Tongue (tissue), 2 donors: ENCODE results near the gene SCUBE2. TPM values are rescaled to one million over a fixed set of nuclear protein-coding genes. Genes with fewer than 3 reads are reported as not detected.
A peak's percentile ranks its signal among the peaks of the same experiment; 100 is the strongest.
"Not testable (repeated sequence)": the region's sequence is repeated elsewhere in the genome, so short reads cannot be mapped to it uniquely, and the experiment has no call there.

Experiments used
- DNase-seq: peaks from one replicate; pipeline ENCODE4 v3.0.0-alpha.2; 2015
- total RNA-seq: library from RNA; depleted of rRNA; stranded (reverse); fragments of >200 nt; gene quantifications from one replicate; pipeline ENCODE4 v1.2.3, GENCODE V29; 2014

Gene SCUBE2
- total RNA-seq, 1 donor from 2014 or later: 53.9 TPM

- DNase-seq: no peak
Observed at GRCh38 chr11:9104580-9104979, 13.2 kb upstream of the SCUBE2 start.

DNA sequence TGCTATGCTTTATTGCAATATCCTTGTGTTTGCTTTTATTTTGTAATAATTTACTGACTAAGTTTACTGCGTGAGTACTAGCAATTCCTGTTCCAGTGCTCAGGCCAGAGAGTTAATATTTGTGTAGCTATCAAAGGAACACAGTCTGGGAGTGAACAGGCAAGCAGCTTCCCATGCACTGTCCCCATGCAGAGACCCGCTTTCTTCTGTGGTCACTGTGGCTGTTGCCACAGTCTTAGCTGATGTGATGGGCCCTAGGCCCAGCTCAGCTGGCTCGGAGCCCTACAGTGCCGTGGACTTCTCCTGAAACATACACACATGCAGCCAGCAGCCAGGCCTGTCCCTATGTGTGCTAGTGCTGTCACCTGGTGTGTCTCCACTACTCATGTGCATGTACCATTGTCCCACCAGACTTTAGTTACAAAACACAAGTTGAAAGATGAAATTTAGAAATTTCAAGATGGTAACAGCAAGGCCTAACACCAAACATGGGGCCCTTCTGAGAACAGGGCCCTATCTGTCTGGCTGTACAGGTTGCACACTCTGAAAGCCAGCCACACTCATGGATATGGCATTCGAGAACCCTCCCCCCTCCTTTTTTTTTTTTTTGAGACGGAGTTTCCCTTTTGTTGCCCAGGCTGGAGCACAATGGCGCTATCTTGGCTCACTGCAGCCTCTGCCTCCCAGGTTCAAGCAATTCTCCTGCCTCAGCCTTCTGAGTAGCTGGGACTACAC lies 12.3 kb upstream of the SCUBE2 start:
- no peak for DNase-seq

GRCh38 chr11:9099617-9100016 lies 8.2 kb upstream of the SCUBE2 start:
- DNase-seq: no peak

GRCh38 chr11:9098455-9098854 lies 7.1 kb upstream of the SCUBE2 start:
- not testable (repeated sequence) for DNase-seq

- DNase-seq: not testable (repeated sequence)
Observed at GRCh38 chr11:9097186-9097943, 6.0 kb upstream of the SCUBE2 start.

- no peak for DNase-seq
Observed at GRCh38 chr11:9096427-9096826, 5.0 kb upstream of the SCUBE2 start.

DNA sequence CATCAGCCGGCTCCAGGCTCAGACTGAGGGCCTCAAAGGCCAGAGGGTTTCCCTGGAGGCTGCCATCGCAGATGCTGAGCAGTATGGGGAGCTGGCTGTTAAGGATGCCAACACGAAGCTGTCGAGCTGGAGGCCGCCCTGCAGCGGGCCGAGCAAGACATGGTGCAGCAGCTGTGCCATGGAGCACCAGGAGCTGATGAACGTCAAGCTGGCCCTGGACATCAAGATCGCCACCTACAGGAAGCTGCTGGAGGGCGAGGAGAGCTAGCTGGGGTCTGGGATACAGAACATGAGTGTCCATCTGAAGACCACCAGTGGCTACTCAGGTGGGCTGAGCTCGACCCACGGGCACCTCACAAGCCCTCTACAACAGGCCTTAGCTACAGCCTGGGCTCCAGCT lies 4.0 kb upstream of the SCUBE2 start:
- DNase-seq: peak; percentile 28

GRCh38 chr11:9094420-9094819 lies 3.0 kb upstream of the SCUBE2 start:
- DNase-seq: no peak

GRCh38 chr11:9092853-9093778 lies 1.7 kb upstream of the SCUBE2 start:
- no peak for DNase-seq

GRCh38 chr11:9092072-9092471 lies 673 bp upstream of the SCUBE2 start:
- DNase-seq: no peak

DNA sequence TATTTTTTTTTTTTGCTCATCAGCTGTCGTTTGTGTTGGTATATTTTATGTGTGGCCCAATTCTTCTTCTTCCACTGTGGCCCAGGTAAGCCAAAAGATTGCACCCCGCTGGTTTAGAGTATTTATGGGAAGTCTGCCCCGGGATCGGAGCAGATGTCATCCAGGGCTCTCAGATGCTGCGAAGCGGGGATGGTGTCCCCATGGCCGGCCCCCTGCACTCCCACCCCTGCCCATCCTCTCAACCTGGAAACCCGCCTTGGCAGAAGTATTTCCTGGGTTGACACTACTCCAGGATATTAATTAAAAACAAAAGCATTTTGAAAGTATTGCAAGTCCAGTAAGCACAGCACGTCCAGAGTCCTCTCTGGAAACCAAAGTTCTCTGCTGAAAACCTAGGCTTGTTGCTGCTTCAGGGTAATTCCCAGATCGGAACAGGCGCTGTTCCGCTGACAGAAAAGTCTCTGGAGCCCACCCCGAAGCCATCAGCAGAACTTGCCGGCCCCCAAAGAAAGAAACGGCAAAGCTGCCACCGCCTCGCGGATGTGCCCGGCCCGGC lies 833 bp downstream of the SCUBE2 start:
- DNase-seq: no peak

GRCh38 chr11:9089636-9090035 lies 1.8 kb downstream of the SCUBE2 start:
- DNase-seq: no peak

DNA sequence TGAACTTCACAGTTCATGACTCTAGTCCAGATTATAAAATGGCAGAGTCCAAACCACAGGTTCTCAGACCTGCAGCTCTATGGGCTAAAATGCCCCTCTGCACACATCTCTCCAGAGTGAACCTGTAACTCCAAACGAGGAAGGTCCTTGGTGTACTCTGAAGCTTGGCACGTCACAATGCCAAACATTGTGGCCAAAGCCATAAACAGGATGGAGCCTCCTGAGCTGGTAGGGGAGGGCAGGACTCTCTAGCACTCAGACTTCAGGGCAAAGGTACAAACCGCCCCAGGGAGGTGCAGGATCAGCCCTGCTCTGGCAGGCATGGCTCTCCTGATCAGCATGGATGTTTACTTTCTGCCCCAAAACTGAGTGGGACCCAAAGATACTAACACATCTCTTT lies 2.3 kb downstream of the SCUBE2 start:
- DNase-seq: no peak

- DNase-seq: no peak
Observed at GRCh38 chr11:9082575-9082974, 8.8 kb downstream of the SCUBE2 start.

DNA sequence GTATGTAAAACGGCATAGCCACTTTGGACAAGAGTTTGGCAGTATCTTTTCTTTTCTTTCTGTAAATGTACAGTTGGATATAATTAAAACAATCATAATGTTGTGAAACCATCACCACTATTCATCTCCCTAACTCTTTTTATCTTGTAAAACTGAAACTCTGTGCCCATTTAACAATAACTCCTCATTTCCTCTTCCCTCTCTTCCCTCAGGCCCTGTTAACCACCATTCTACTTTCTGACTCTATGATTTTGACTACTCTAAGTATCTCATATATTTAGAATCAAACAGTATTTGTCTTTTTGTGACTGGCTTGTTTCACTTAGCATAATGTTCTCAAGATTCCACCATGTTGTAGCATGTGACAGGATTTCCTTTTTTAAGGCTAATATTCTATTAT lies 10.2 kb downstream of the SCUBE2 start:
- DNase-seq: no peak

GRCh38 chr11:9078113-9079086 lies 13.0 kb downstream of the SCUBE2 start:
- DNase-seq: peak; percentile 79

DNA sequence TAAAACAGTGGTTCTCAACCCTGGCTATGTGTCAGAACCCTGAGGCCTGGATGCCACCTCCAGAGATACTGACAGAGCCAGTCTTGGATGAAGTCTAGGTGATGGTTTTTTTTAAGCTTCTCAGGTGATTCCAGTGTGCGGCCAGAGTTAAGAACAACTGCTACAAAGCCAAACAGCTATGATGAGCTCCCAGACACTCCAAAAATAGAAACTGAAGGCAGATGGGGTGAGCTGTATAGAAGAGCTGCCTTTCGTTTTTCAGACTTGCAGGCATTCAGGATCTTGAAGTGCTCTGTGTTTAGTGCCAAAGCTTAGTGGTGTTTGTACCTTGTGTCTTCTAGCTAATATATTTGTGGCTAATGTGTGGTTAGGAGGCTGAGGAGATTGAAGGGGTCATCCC lies 14.2 kb downstream of the SCUBE2 start:
- DNase-seq: peak; percentile 53

DNA sequence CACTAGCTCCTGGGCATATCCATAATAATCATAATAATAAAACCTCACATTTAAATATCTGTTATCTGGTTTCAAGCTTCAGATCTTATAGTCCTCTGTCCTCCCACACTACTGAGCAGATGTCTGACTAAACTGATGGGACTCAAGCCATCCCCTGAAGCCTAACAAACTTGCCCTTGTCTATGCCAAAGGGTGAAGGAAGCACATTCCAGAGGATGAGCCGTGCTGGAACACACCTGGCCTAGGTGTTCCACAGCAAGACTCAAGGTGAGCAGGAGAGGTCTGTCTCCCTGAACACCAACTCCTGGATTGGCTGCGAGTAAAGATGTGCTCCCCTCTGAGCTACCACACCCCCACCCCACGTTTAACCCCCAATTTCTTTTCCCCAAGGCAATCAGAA lies 14.7 kb downstream of the SCUBE2 start:
- no peak for DNase-seq

DNA sequence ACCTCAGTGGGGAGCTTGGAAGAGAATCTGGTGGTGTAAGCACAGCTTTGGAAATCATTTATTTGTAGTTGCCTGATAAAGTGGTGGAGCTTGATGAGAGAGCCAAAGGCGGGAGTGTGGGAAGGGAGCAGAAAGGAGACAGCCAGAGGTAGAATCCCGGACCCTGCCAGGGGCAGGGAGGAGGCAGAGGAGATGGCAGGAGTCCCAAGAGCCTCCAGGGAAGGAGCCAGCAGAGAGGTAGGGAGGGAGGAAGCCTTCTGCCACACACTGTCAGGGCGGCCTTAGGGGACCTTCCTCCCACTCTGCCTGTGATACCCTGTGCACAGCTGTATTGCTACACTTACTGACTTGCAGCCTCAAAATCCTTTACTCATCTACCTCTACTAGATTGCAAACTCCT lies 15.4 kb downstream of the SCUBE2 start:
- no peak for DNase-seq

DNA sequence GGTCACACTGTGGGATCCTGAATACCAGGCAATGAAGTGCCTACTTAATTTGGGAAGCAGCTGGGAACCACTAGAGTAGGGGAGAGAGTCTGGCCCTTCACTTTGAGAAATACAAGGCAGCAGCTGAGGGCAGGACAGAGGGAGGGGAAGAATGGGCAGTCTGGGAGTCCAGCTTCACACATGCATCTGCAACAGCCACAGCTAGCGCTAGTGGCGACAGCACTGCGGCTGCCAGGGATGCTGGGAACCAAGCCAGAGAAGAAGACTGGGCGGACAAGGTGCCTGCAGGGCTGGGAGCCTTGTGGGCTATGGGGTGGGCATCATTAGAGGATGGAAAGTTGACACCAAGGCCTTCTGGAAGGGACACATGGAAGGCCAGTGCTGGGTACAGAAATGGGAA lies 15.8 kb downstream of the SCUBE2 start:
- peak; percentile 64 for DNase-seq

DNA sequence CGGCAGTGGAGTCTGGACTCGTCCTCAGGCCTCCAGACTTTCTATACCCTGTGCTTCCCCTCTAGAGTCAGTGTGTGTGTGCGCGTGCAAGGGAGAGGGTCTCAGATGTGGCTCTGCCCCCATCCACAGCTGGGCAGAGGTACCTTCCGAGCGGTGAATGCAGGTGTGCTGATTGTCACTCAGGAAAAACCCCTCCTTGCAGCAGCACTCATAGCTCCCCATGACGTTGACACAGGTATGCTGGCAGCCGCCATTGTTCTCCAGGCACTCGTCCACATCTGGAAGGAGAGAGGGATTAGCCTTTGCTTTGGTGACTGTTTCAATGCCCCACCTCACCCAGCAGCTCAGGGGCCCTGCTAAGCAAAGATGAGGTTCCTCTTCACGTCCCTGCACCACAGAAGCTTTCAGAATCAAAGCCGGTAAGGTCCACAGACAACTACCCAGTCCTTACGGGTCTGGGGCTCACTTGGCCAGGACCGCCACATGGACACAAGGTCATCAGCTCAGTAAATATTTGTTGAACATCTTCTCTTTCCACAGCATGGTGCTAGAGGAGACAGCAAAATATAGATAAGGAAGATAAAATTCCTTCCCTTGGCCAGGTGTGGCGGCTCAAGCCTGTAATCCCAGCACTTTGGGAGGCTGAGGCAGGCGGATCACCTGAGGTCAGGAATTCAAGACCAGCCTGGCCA lies 16.9 kb downstream of the SCUBE2 start:
- DNase-seq: no peak
